Astrocyte (in vitro differentiated cells and primary cell): ENCODE measurements around the gene ASB18. TPM values are rescaled to one million over a fixed set of nuclear protein-coding genes. Genes with fewer than 3 reads are reported as not detected.

Source experiments
- DNase-seq: peaks from one replicate; pipeline ENCODE4 v3.0.0-alpha.2; 2010; ENCODE audit warnings: low read depth
- FAIRE-seq: peaks from 2 replicates; lab custom pipeline; 2011; peaks lifted over from hg19 to GRCh38; lab: Jason Lieb, UNC
- H2AFZ ChIP-seq: 2 replicates; pipeline ENCODE4 v1.6.0; 2012; ENCODE audit warnings: low read depth, low read length, inconsistent platforms
- H3K27ac ChIP-seq: 2 replicates; pipeline ENCODE4 v1.5.1; 2011; ENCODE audit warnings: low read depth, low read length, inconsistent platforms
- H3K27me3 ChIP-seq: 2 replicates; pipeline ENCODE4 v1.6.0; 2011; ENCODE audit warnings: low read length, inconsistent platforms; ENCODE audit not compliant: insufficient read depth
- H3K36me3 ChIP-seq: 2 replicates; pipeline ENCODE4 v1.5.1; 2011; ENCODE audit warnings: low read length, inconsistent platforms; ENCODE audit not compliant: insufficient read depth
- H3K4me1 ChIP-seq: 2 replicates; pipeline ENCODE4 v1.5.1; 2011; ENCODE audit warnings: low read length, inconsistent platforms; ENCODE audit not compliant: insufficient read depth
- H3K4me2 ChIP-seq: 2 replicates; pipeline ENCODE4 v1.6.0; 2012; ENCODE audit warnings: low read length, inconsistent platforms
- H3K4me3 ChIP-seq: 2 replicates; pipeline ENCODE4 v1.5.1; 2011; ENCODE audit warnings: low read depth, mild to moderate bottlenecking, low read length, inconsistent platforms; ENCODE audit not compliant: insufficient read depth
- H3K79me2 ChIP-seq: 2 replicates; pipeline ENCODE4 v1.6.0; 2012; ENCODE audit warnings: mild to moderate bottlenecking, low read length, inconsistent platforms; ENCODE audit not compliant: insufficient read depth
- H3K9ac ChIP-seq: 2 replicates; pipeline ENCODE4 v1.6.0; 2012; ENCODE audit warnings: mild to moderate bottlenecking, low read length, inconsistent platforms
- H3K9me3 ChIP-seq: 2 replicates; pipeline ENCODE4 v1.5.1; 2012; ENCODE audit warnings: low read depth, mild to moderate bottlenecking, low read length, inconsistent platforms; ENCODE audit not compliant: insufficient read depth
- H4K20me1 ChIP-seq: 2 replicates; pipeline ENCODE4 v1.6.0; 2012; ENCODE audit warnings: low read length, inconsistent platforms; ENCODE audit not compliant: insufficient read depth
- H3K27ac Mint-ChIP-seq: one replicate; pipeline ENCODE4 v1.8.0; 2021; ENCODE audit warnings: mild to moderate bottlenecking, mixed read lengths; ENCODE audit not compliant: unreplicated experiment
- H3K27me3 Mint-ChIP-seq: one replicate; pipeline ENCODE4 v1.8.0; 2021; ENCODE audit warnings: low read depth, mixed read lengths; ENCODE audit not compliant: unreplicated experiment
- H3K36me3 Mint-ChIP-seq: one replicate; pipeline ENCODE4 v1.8.0; 2021; ENCODE audit warnings: low read depth, mixed read lengths; ENCODE audit not compliant: unreplicated experiment
- H3K4me1 Mint-ChIP-seq: one replicate; pipeline ENCODE4 v1.8.0; 2021; ENCODE audit warnings: low read depth, mixed read lengths; ENCODE audit not compliant: unreplicated experiment
- H3K4me3 Mint-ChIP-seq: one replicate; pipeline ENCODE4 v1.8.0; 2021; ENCODE audit warnings: mild to moderate bottlenecking, moderate library complexity, mixed read lengths; ENCODE audit not compliant: unreplicated experiment
- H3K9me3 Mint-ChIP-seq: one replicate; pipeline ENCODE4 v1.8.0; 2021; ENCODE audit warnings: mild to moderate bottlenecking, mixed read lengths; ENCODE audit not compliant: unreplicated experiment
- CTCF ChIP-seq: IDR thresholded peaks from 2 replicates; pipeline ENCODE4 v1.5.1; 2011; ENCODE audit warnings: low read depth, mild to moderate bottlenecking, inconsistent platforms, low read length, moderate library complexity; ENCODE audit not compliant: insufficient read depth
- EZH2 ChIP-seq: IDR thresholded peaks from 2 replicates; pipeline ENCODE4 v1.6.1; 2012; ENCODE audit warnings: mild to moderate bottlenecking, low read length, inconsistent platforms; ENCODE audit not compliant: insufficient read depth
- total RNA-seq: library from RNA; stranded (reverse); gene quantifications from 2 replicates; pipeline ENCODE4 v1.2.1, GENCODE V29; 2021

Gene ASB18
- total RNA-seq, 1 donor from 2014 or later, result not detected

DNA sequence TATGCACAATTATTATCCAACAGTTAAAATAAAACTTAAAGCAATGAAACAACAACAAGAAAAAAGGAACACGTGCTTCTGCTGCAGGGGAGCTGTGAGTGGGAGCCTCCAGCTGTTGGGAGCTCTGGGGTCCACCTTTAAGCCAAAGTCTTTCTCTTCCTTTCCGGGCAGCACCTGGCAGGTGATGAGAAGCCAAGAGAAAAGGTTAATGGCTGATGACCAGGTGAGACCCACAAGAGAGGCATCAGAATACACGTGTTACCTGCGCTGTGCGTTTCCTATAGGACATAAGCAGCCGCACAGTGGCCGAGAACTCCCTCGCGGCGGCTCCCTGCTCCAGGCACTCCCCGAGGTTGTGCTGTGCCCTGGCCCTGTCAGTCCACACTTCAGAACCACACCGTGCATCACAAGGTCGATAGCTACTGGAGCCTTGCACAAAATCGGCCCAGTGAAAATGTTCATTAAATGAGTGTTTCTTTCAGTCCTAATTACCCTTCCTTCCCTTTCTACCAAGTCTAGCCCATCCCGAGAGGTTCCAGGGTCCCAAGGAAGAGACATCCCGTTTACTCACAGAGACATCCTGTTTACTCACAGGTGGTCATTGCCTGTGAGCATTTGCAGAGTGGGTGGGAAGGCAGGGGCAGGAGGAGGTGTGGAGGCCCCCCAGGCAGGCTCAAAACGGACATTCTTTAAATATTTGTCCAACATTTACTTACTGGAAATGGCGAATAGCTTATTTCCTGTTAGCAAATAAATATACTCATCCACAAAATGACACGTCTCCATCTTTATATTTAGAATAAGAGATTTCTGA is 44.9 kb upstream of the ASB18 start:
- no peak for DNase-seq
- Histone ChIP-seq H3K4me3 (no peak overlapping the region), H3K9ac (no peak overlapping the region), H3K4me2 (no peak overlapping the region), H3K79me2 (no peaks in the 10 kb centered on the region), H3K27me3 (no peaks in the 10 kb centered on the region), H2AFZ (no peak overlapping the region), H3K36me3 (no peaks in the 10 kb centered on the region), H4K20me1 (no peaks in the 10 kb centered on the region), H3K9me3 (no peaks in the 10 kb centered on the region), H3K27ac (no peak overlapping the region), H3K4me1 (no peaks in the 10 kb centered on the region)
- no peak for FAIRE-seq
- Mint-ChIP-seq H3K4me3 (no peak overlapping the region), H3K4me1 (no peaks in the 10 kb centered on the region), H3K27ac (no peak overlapping the region), H3K9me3 (no peaks in the 10 kb centered on the region), H3K36me3 (no peaks in the 10 kb centered on the region), H3K27me3 (peaks cover 26% of the 10 kb centered on the region)
- TF ChIP-seq EZH2, result no peak
- no peak for TF ChIP-seq CTCF

DNA sequence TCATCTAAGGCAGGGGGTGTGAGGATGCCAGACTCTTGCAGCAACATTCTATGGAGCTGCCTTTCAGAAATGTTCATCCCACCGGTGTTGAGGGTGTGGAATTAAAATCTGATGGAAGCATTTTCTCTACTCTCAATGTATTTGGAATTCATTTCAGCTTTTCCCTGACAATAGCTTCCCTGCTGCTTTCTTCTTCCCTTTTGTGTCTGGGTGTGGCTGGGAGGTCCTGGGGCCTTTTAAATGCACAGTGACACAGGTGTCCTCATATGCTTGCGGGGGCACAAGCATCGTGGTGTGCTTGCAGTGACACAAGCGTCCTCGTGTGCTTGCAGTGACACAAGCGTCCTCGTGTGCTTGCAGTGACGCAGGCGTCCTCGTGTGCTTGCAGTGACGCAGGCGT is 43.4 kb upstream of the ASB18 start:
- no peak overlapping the region for H2AFZ ChIP-seq
- Mint-ChIP-seq H3K27me3 (peaks cover 26% of the 10 kb centered on the region), H3K4me1 (no peaks in the 10 kb centered on the region), H3K36me3 (no peaks in the 10 kb centered on the region), H3K27ac (no peak overlapping the region), H3K9me3 (no peaks in the 10 kb centered on the region), H3K4me3 (no peak overlapping the region)
- no peak overlapping the region for H3K4me3 ChIP-seq
- no peaks in the 10 kb centered on the region for H3K9me3 ChIP-seq
- H3K36me3 ChIP-seq, result no peaks in the 10 kb centered on the region
- FAIRE-seq (no peak), DNase-seq (no peak)
- no peaks in the 10 kb centered on the region for H3K79me2 ChIP-seq
- no peaks in the 10 kb centered on the region for H3K27me3 ChIP-seq
- H4K20me1 ChIP-seq, result no peaks in the 10 kb centered on the region
- H3K4me1 ChIP-seq, result no peaks in the 10 kb centered on the region
- no peak overlapping the region for H3K9ac ChIP-seq
- H3K4me2 ChIP-seq, result no peak overlapping the region
- TF ChIP-seq CTCF (no peak), EZH2 (no peak)
- H3K27ac ChIP-seq, result no peak overlapping the region

DNA sequence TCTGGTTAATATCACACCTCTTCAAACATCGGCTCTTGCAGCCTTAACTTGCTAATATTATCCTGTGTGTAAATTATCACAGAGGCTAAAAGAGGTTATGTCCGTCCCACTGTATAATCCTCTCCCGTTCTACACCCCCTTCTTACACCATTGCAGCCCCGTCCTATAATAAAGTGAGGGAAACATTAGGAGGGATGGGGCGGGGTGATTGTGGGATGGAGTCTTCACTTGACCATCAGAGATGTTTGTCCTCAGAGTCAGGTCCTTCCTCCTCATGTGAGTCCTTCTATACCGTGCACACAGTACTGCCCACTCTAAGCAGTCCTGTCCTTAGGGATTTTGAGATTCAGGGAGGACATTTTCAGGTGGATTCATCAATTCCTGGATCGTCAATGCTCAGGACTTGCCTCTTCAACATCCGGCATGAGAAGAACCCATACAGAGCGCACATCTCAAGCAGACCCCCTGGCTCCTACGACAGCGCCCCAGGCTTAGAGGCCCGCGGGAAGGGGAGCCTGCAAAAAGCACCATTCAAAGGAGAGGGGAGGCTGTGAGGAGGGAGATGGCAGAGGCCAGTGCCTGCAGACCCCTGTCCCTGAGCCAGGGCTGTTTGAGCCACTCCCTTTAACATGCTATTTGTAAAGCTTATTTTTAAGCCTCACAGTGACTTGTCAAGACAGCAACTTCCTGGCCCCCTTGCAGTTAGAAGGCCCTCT is 42.8 kb upstream of the ASB18 start:
- no peak for FAIRE-seq

More for the DNA sequence above, 42.8 kb upstream of the ASB18 start:
- Histone ChIP-seq H3K4me1 (no peaks in the 10 kb centered on the region), H3K9ac (no peak overlapping the region), H3K27ac (no peak overlapping the region), H3K27me3 (no peaks in the 10 kb centered on the region), H3K4me3 (no peak overlapping the region), H3K79me2 (no peaks in the 10 kb centered on the region), H3K9me3 (no peaks in the 10 kb centered on the region), H3K4me2 (no peak overlapping the region), H4K20me1 (no peaks in the 10 kb centered on the region), H2AFZ (no peak overlapping the region), H3K36me3 (no peaks in the 10 kb centered on the region)
- no peaks in the 10 kb centered on the region for H3K9me3 Mint-ChIP-seq
- H3K27me3 Mint-ChIP-seq, result peaks cover 26% of the 10 kb centered on the region
- no peaks in the 10 kb centered on the region for H3K4me1 Mint-ChIP-seq
- no peak overlapping the region for H3K27ac Mint-ChIP-seq
- no peaks in the 10 kb centered on the region for H3K36me3 Mint-ChIP-seq
- no peak overlapping the region for H3K4me3 Mint-ChIP-seq
- TF ChIP-seq CTCF, result no peak
- TF ChIP-seq EZH2, result no peak
- no peak for DNase-seq
